Ishikawa (cell line): ENCODE measurements around the gene PTPRA.

Source experiments
- CEBPB ChIP-seq: IDR thresholded peaks from 2 replicates; pipeline ENCODE4 v1.6.1; 2012
- CREB1 ChIP-seq: IDR thresholded peaks from 2 replicates; pipeline ENCODE4 v1.6.1; 2012; ENCODE audit warnings: low read depth
- EGR1 ChIP-seq: IDR thresholded peaks from 2 replicates; pipeline ENCODE4 v1.6.1; 2012
- EP300 ChIP-seq: IDR thresholded peaks from 2 replicates; pipeline ENCODE4 v1.6.1; 2012; ENCODE audit warnings: borderline replicate concordance
- FOXM1 ChIP-seq: IDR thresholded peaks from 2 replicates; pipeline ENCODE4 v1.6.1; 2012; ENCODE audit warnings: low read depth, borderline replicate concordance
- NFIC ChIP-seq: IDR thresholded peaks from 2 replicates; pipeline ENCODE4 v1.6.1; 2012
- RAD21 ChIP-seq: IDR thresholded peaks from 2 replicates; pipeline ENCODE4 v1.6.1; 2012; ENCODE audit warnings: low read depth
- TAF1 ChIP-seq: IDR thresholded peaks from 2 replicates; pipeline ENCODE4 v1.6.1; 2012; ENCODE audit warnings: low read depth, mild to moderate bottlenecking
- TCF12 ChIP-seq: IDR thresholded peaks from 2 replicates; pipeline ENCODE4 v1.6.1; 2012; ENCODE audit warnings: low read depth
- TEAD4 ChIP-seq: IDR thresholded peaks from 2 replicates; pipeline ENCODE4 v1.6.1; 2012
- YY1 ChIP-seq: IDR thresholded peaks from 2 replicates; pipeline ENCODE4 v1.6.1; 2012; ENCODE audit warnings: low read depth
- ZBTB7A ChIP-seq: IDR thresholded peaks from 2 replicates; pipeline ENCODE4 v1.6.1; 2012; ENCODE audit warnings: low read depth
- TF ChIP-seq, protein P1 (sequence below): IDR thresholded peaks from 2 replicates; pipeline ENCODE4 v1.6.1; 2012; ENCODE audit warnings: low read depth, mild to moderate bottlenecking
- TF ChIP-seq, protein P2 (sequence below): IDR thresholded peaks from 2 replicates; pipeline ENCODE4 v1.6.1; 2012
- TF ChIP-seq, protein P3 (sequence below): IDR thresholded peaks from 2 replicates; pipeline ENCODE4 v1.6.1; 2012

Gene PTPRA

DNA sequence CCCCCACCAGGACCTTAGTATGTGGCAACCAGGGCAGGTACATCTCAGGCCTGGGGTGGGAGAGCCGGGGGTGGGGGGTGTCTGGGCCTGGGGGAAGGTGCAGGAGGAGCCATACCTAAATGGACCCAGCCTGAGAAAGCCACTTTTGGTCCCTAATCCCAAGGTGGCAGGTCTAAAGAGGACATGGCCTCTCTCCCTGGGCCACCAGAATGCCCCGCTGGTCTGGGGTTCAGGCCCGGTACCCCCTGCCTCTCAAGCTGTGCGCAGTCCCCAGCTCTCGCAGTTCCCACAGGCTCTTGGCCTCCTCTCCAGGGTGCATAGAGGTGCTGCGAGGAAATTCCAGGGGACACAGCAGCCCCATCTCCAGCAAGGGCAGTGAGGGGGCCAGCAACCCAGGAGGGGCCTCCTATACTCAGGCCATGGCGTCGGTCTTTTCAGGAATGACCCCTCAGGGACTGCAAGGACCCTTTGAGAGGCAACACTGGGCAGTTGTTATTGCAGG, 212.3 kb downstream of the PTPRA start:
- TF ChIP-seq TEAD4 = no peak
- TF ChIP-seq CREB1 = no peak
- TF ChIP-seq, protein P1, sequence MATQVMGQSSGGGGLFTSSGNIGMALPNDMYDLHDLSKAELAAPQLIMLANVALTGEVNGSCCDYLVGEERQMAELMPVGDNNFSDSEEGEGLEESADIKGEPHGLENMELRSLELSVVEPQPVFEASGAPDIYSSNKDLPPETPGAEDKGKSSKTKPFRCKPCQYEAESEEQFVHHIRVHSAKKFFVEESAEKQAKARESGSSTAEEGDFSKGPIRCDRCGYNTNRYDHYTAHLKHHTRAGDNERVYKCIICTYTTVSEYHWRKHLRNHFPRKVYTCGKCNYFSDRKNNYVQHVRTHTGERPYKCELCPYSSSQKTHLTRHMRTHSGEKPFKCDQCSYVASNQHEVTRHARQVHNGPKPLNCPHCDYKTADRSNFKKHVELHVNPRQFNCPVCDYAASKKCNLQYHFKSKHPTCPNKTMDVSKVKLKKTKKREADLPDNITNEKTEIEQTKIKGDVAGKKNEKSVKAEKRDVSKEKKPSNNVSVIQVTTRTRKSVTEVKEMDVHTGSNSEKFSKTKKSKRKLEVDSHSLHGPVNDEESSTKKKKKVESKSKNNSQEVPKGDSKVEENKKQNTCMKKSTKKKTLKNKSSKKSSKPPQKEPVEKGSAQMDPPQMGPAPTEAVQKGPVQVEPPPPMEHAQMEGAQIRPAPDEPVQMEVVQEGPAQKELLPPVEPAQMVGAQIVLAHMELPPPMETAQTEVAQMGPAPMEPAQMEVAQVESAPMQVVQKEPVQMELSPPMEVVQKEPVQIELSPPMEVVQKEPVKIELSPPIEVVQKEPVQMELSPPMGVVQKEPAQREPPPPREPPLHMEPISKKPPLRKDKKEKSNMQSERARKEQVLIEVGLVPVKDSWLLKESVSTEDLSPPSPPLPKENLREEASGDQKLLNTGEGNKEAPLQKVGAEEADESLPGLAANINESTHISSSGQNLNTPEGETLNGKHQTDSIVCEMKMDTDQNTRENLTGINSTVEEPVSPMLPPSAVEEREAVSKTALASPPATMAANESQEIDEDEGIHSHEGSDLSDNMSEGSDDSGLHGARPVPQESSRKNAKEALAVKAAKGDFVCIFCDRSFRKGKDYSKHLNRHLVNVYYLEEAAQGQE = no peak
- TF ChIP-seq TAF1 = no peak
- TF ChIP-seq EGR1 = no peak
- TF ChIP-seq TCF12 = no peak
- TF ChIP-seq, protein P2, sequence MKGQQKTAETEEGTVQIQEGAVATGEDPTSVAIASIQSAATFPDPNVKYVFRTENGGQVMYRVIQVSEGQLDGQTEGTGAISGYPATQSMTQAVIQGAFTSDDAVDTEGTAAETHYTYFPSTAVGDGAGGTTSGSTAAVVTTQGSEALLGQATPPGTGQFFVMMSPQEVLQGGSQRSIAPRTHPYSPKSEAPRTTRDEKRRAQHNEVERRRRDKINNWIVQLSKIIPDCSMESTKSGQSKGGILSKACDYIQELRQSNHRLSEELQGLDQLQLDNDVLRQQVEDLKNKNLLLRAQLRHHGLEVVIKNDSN = no peak
- TF ChIP-seq YY1 = no peak
- TF ChIP-seq EP300 = no peak
- TF ChIP-seq FOXM1 = no peak
- TF ChIP-seq ZBTB7A = no peak
- no peak for TF ChIP-seq NFIC
- TF ChIP-seq, protein P3, sequence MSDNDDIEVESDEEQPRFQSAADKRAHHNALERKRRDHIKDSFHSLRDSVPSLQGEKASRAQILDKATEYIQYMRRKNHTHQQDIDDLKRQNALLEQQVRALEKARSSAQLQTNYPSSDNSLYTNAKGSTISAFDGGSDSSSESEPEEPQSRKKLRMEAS = no peak
- TF ChIP-seq RAD21 = no peak
- no peak for TF ChIP-seq CEBPB

DNA sequence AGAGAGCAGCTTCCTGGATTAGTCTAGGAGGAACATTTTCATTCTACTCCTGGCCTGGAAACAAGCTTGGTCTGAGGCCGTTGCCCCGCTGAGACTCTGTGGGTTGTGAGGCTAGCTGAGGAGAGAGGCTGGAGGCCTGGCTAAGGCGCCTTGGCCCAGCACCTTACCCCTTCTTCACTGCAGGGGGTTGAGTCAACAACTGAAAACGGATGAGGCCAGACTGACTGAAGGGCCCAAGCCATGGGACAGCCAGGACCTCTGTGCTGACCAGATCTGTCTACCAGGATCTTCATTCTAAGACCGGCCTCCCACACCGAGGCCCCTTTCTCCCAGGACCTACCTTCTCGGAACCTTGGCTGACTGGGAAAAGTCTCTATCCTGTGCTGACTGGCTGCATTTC, 214.8 kb downstream of the PTPRA start:
- TF ChIP-seq NFIC (no peak), RAD21 (no peak), EP300 (no peak), ZBTB7A (no peak), CREB1 (no peak), TAF1 (no peak), EGR1 (no peak)
- TF ChIP-seq, protein P2 = no peak
- TF ChIP-seq, protein P3 = no peak
